GM23338 (cell line): ENCODE results near the gene PTPRN2. TPM values are rescaled to one million over a fixed set of nuclear protein-coding genes. Genes with fewer than 3 reads are reported as not detected.

Experiments
- ATAC-seq: fragments of 200-7000 bp; cut with Tn5 transposase; 3 replicates; pipeline ENCODE4 v1.9.1; 2020
- DNase-seq: peaks from one replicate; pipeline ENCODE4 v3.0.0-alpha.2; 2015; ENCODE audit warnings: low spot score
- H2AFZ ChIP-seq: fragments of 200-600 bp; sonication (generic); 2 replicates; pipeline ENCODE4 v1.8.0; 2016; ENCODE audit warnings: antibody characterized with exemption, mild to moderate bottlenecking, moderate library complexity
- H3F3A ChIP-seq: fragments of 200-600 bp; sonication (generic); replicated peaks from 2 replicates; pipeline ENCODE4 v1.8.0; 2017; ENCODE audit warnings: antibody characterized with exemption, mixed run types, low read depth
- H3K27ac ChIP-seq: fragments of 200-600 bp; sonication (generic); 2 replicates; pipeline ENCODE4 v1.6.1; 2016; ENCODE audit warnings: low read depth
- H3K27me3 ChIP-seq: fragments of 200-600 bp; sonication (generic); 2 replicates; pipeline ENCODE4 v1.8.0; 2016; ENCODE audit warnings: mild to moderate bottlenecking, mixed run types, moderate library complexity; ENCODE audit not compliant: insufficient read depth
- H3K36me3 ChIP-seq: fragments of 200-600 bp; sonication (generic); 2 replicates; pipeline ENCODE4 v1.8.0; 2016; ENCODE audit warnings: mild to moderate bottlenecking; ENCODE audit not compliant: insufficient read depth
- H3K4me1 ChIP-seq: fragments of 200-600 bp; sonication (generic); 2 replicates; pipeline ENCODE4 v1.8.0; 2016; ENCODE audit warnings: mild to moderate bottlenecking, moderate library complexity; ENCODE audit not compliant: insufficient read depth
- H3K4me2 ChIP-seq: fragments of 200-600 bp; sonication (generic); 2 replicates; pipeline ENCODE4 v1.7.1; 2017; ENCODE audit warnings: mixed run types
- H3K4me3 ChIP-seq: fragments of 200-600 bp; sonication (generic); 2 replicates; pipeline ENCODE4 v1.6.1; 2016; ENCODE audit warnings: mixed run types
- H3K79me2 ChIP-seq: fragments of 200-600 bp; sonication (generic); replicated peaks from 2 replicates; pipeline ENCODE4 v1.8.0; 2017; ENCODE audit warnings: mild to moderate bottlenecking; ENCODE audit not compliant: insufficient read depth
- H3K9me2 ChIP-seq: fragments of 200-600 bp; sonication (generic); 2 replicates; pipeline ENCODE4 v1.8.0; 2017; ENCODE audit not compliant: insufficient read depth
- H4K20me1 ChIP-seq: fragments of 200-600 bp; sonication (generic); replicated peaks from 2 replicates; pipeline ENCODE4 v1.8.0; 2017; ENCODE audit warnings: mild to moderate bottlenecking; ENCODE audit not compliant: insufficient read depth
- H3K27ac Mint-ChIP-seq: 2 replicates; pipeline ENCODE4 v1.8.0; 2020; ENCODE audit warnings: inconsistent platforms, mild to moderate bottlenecking, moderate library complexity, mixed read lengths
- H3K27me3 Mint-ChIP-seq: 3 replicates; pipeline ENCODE4 v1.8.0; 2022; ENCODE audit warnings: low read depth, mild to moderate bottlenecking, moderate library complexity, mixed read lengths, inconsistent platforms; ENCODE audit not compliant: insufficient read depth, poor library complexity
- H3K36me3 Mint-ChIP-seq: 3 replicates; pipeline ENCODE4 v1.8.0; 2021; ENCODE audit warnings: low read depth, mild to moderate bottlenecking, inconsistent platforms, moderate library complexity, mixed read lengths
- H3K4me1 Mint-ChIP-seq: 3 replicates; pipeline ENCODE4 v1.8.0; 2020; ENCODE audit warnings: mild to moderate bottlenecking, inconsistent platforms, mixed read lengths
- H3K4me3 Mint-ChIP-seq: 3 replicates; pipeline ENCODE4 v1.8.0; 2021; ENCODE audit warnings: moderate library complexity, mild to moderate bottlenecking, inconsistent platforms, mixed read lengths
- H3K9me3 Mint-ChIP-seq: 3 replicates; pipeline ENCODE4 v1.8.0; 2020; ENCODE audit warnings: moderate library complexity, mild to moderate bottlenecking, inconsistent platforms, mixed read lengths
- CREB1 ChIP-seq: fragments of 250-450 bp; sonication (Bioruptor Pico); IDR thresholded peaks from 2 replicates; pipeline ENCODE4 v1.5.0; 2020; ENCODE audit warnings: low read depth, mild to moderate bottlenecking, moderate library complexity
- CTCF ChIP-seq, 2 experiments: fragments of 200-600 bp in 1 of 2; sonication (generic) in 1 of 2; conservative IDR thresholded peaks; 2 replicates each; pipeline versions ENCODE4 v1.5.1 to v1.6.1; 2016 to 2017; ENCODE audit warnings: antibody characterized with exemption in 2 of 2, low read depth in 2 of 2, mild to moderate bottlenecking in 2 of 2, moderate library complexity in 1 of 2
- EZH2phosphoT487 ChIP-seq: fragments of 200-600 bp; sonication (generic); IDR thresholded peaks from one replicate; pipeline ENCODE4 v1.8.1; 2018; ENCODE audit warnings: antibody characterized with exemption; ENCODE audit not compliant: unreplicated experiment
- JUNB ChIP-seq: IDR thresholded peaks from one replicate; pipeline ENCODE4 v1.6.1; 2016; ENCODE audit warnings: antibody characterized with exemption; ENCODE audit not compliant: unreplicated experiment
- POLR2AphosphoS5 ChIP-seq: IDR thresholded peaks from 2 replicates; pipeline ENCODE4 v1.6.1; 2016; ENCODE audit warnings: antibody characterized with exemption, low read depth
- STAT1 ChIP-seq: IDR thresholded peaks from one replicate; pipeline ENCODE4 v1.6.1; 2016; ENCODE audit warnings: antibody characterized with exemption; ENCODE audit not compliant: unreplicated experiment
- ZNF331 ChIP-seq: fragments of 250-450 bp; sonication (Bioruptor Pico); IDR thresholded peaks from 2 replicates; pipeline ENCODE4 v1.5.0; 2020; ENCODE audit warnings: low read depth, mild to moderate bottlenecking, moderate library complexity
- ZNF462 ChIP-seq: fragments of 250-450 bp; sonication (Bioruptor Pico); IDR thresholded peaks from 2 replicates; pipeline ENCODE4 v1.5.0; 2020; ENCODE audit warnings: mild to moderate bottlenecking, moderate library complexity
- polyA plus RNA-seq: library from polyadenylated mRNA; unstranded; fragments of >200 nt; fragmentation: Nextera tagmentation; extraction: Ambion mirVana; gene quantifications from 2 replicates; pipeline ENCODE4 v1.2.1, GENCODE V29; 2016
- total RNA-seq: library from RNA; depleted of rRNA; stranded (reverse); fragments of >200 nt; shearing (Covaris generic); gene quantifications from 2 replicates; pipeline ENCODE4 v1.2.3, GENCODE V29; 2014

Gene PTPRN2
- total and polyA plus RNA-seq, 2 experiments from 2014 or later: 0.87 to 4.0 TPM

- no peaks in the 10 kb centered on the region for H3F3A ChIP-seq
- no peak overlapping the region for H3K4me3 ChIP-seq
- H2AFZ ChIP-seq: no peak overlapping the region
- TF ChIP-seq POLR2AphosphoS5: no peak
- no peak for TF ChIP-seq JUNB
- TF ChIP-seq EZH2phosphoT487: no peak
- TF ChIP-seq CTCF (conservative IDR thresholded peaks at IDR 0.05; ENCODE audit: low read depth in 2 of 2): no peak
- TF ChIP-seq ZNF331: no peak
- no peak for TF ChIP-seq STAT1
- H3K9me2 ChIP-seq: no peaks in the 10 kb centered on the region
- H3K36me3 Mint-ChIP-seq: peaks cover 35% of the 10 kb centered on the region
- no peak overlapping the region for H3K4me3 Mint-ChIP-seq
- H3K79me2 ChIP-seq: no peaks in the 10 kb centered on the region
- no peak overlapping the region for H3K4me2 ChIP-seq
- H4K20me1 ChIP-seq: no peaks in the 10 kb centered on the region
- no peaks in the 10 kb centered on the region for H3K4me1 ChIP-seq
- no peaks in the 10 kb centered on the region; the same call in 1 of the 2 replicates for H3K36me3 ChIP-seq
- DNase-seq (no peak), ATAC-seq (no peak)
- H3K27ac Mint-ChIP-seq: no peak overlapping the region
- H3K4me1 Mint-ChIP-seq: no peaks in the 10 kb centered on the region
- no peak overlapping the region for H3K27ac ChIP-seq
- H3K27me3 ChIP-seq: no peaks in the 10 kb centered on the region
- peaks cover 2% of the 10 kb centered on the region for H3K27me3 Mint-ChIP-seq
- H3K9me3 Mint-ChIP-seq: peaks cover 99% of the 10 kb centered on the region
These were observed 953.0 kb downstream of the PTPRN2 start for GRCh38 chr7:157634401-157635147.

- Mint-ChIP-seq H3K27ac (no peak overlapping the region), H3K4me3 (no peak overlapping the region)
- no peak for TF ChIP-seq ZNF462
- TF ChIP-seq POLR2AphosphoS5: no peak
- TF ChIP-seq CREB1 (CRISPR knock-in tag): no peak
- TF ChIP-seq JUNB: no peak
These were observed 954.0 kb downstream of the PTPRN2 start for GRCh38 chr7:157633465-157634185.

More at GRCh38 chr7:157633465-157634185, 954.0 kb downstream of the PTPRN2 start:
- Histone ChIP-seq H3K4me1 (no peaks in the 10 kb centered on the region), H3K27me3 (no peaks in the 10 kb centered on the region), H4K20me1 (no peaks in the 10 kb centered on the region), H2AFZ (no peak overlapping the region), H3K79me2 (no peaks in the 10 kb centered on the region), H3F3A (no peaks in the 10 kb centered on the region), H3K36me3 (no peaks in the 10 kb centered on the region; the same call in 1 of the 2 replicates), H3K4me3 (no peak overlapping the region), H3K9me2 (no peaks in the 10 kb centered on the region), H3K4me2 (no peak overlapping the region), H3K27ac (no peak overlapping the region)
- ATAC-seq (no peak), DNase-seq (no peak)
- Mint-ChIP-seq H3K27me3 (peaks cover 2% of the 10 kb centered on the region), H3K9me3 (peaks cover 98% of the 10 kb centered on the region), H3K36me3 (peaks cover 32% of the 10 kb centered on the region), H3K4me1 (no peaks in the 10 kb centered on the region)
